Measurements from ENCODE around the gene CEP131. TPM values are rescaled to one million over a fixed set of nuclear protein-coding genes. Genes with fewer than 3 reads are reported as not detected.

CEP131 gene
- total RNA-seq, result 10 to 100 TPM; 23.2 to 28.0 TPM
- polyA plus RNA-seq (2013, experiment 1 of 2), result 30.3 TPM
- polyA plus RNA-seq (2013, experiment 2 of 2), result 24.0 TPM
- long read RNA-seq, experiment 1, partial matches to known transcripts, result 5 of 5 reads
- long read RNA-seq, experiment 1, other reads (novel, unspliced or antisense), result 0 of 5 reads
- long read RNA-seq, experiment 2, transcript CEP131-203 (26 exons, 3,543 nt), result major isoform, 7 of 33 reads
- long read RNA-seq, experiment 2, transcript CEP131-201 (26 exons, 3,673 nt), result minor isoform, 5 of 33 reads
- long read RNA-seq, experiment 2, partial matches to known transcripts, result 12 of 33 reads
- long read RNA-seq, experiment 2, other reads (novel, unspliced or antisense), result 9 of 33 reads
- long read RNA-seq, experiment 3, transcript CEP131-201 (26 exons, 3,673 nt), result minor isoform, 16 of 91 reads
- long read RNA-seq, experiment 3, transcript CEP131-203 (26 exons, 3,543 nt), result major isoform, 37 of 91 reads
- long read RNA-seq, experiment 3, partial matches to known transcripts, result 5 of 91 reads
- long read RNA-seq, experiment 3, other reads (novel, unspliced or antisense), result 32 of 91 reads
- long read RNA-seq, experiment 4, partial matches to known transcripts, result 2 of 2 reads
- long read RNA-seq, experiment 4, other reads (novel, unspliced or antisense), result 0 of 2 reads

DNA sequence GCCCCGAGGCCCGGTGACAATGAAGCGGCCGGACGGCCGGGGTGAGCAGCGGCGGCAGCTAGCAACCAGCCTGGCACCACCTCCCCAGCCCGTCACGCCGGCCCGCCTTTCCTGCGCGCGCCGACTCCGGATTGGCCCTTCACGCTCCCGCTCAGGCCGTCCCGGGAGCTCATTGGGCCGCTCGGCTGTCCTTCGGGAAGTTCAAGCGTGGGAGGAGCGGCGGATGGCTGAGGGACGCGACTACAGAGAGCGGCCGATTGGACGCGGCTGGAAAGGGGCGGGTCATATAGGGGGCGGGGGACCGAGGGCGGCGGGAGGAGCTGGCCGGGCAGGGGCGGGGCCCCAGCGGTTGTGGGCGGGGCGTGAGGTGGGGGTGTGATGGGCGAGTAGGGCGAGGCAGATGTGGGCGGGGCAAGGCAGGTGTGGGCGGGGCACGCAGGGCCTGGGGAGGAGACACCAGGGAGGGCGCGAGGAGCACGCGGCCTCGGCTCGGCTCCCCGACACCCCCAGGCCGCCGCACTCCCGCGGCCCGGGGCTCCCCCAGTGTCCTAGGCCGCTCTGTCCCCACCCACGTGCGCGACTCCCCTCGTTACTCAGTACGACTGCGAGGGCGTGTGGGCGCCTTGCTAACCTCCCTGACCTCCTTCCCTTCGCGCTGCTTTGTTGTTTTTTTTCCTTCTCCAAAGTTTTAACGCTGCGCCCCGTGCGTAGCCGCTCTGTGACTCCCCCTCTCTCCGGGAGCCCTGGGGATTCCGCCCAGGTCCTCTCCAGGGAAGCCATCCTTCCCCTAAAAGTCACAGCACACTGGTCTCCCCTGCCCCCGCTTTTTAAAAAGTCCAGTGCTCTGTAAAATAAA lies at the start of gene CEP131:
Gene CEP131 (minus strand): TSS at position 60 of the 856 bp plus-strand sequence. CDS start 2,909 bp downstream, outside the sequence.
- H3K36me3 Mint-ChIP-seq (ENCODE audit: low read depth), result peaks cover 5% of the 10 kb centered on the region
- peak; percentile 100 for DNase-seq
- H3K36me3 ChIP-seq (ENCODE audit: control insufficient read depth, insufficient read depth, low read length), result no peaks in the 10 kb centered on the region
- peak within 1 kb of the TSS; percentile 62 for H3K27ac Mint-ChIP-seq
- 2 to 3% methylated on average over 44 to 79 of the region's 79 CpGs for WGBS, 2 experiments (ENCODE audit: insufficient coverage in 1 of 2, insufficient read length in 1 of 2)
- H3K9me3 ChIP-seq (ENCODE audit: control insufficient read depth, low read length), result no peaks in the 10 kb centered on the region
- H3K4me1 ChIP-seq (ENCODE audit: control insufficient read depth, insufficient read depth, low read length), result peaks cover 9% of the 10 kb centered on the region
- peaks cover 16% of the 10 kb centered on the region for H3K4me1 Mint-ChIP-seq
- peaks cover 9% of the 10 kb centered on the region for H3K27me3 ChIP-seq (ENCODE audit: control insufficient read depth, insufficient read depth, low read length, poor library complexity, severe bottlenecking)
- peak within 1 kb of the TSS; percentile 49 for H3K9ac ChIP-seq (ENCODE audit: extremely low read depth, low read length, poor library complexity, severe bottlenecking)
- peak within 1 kb of the TSS; percentile 85 for H3K4me3 ChIP-seq (ENCODE audit: low read length)
- TF ChIP-seq, protein P1, sequence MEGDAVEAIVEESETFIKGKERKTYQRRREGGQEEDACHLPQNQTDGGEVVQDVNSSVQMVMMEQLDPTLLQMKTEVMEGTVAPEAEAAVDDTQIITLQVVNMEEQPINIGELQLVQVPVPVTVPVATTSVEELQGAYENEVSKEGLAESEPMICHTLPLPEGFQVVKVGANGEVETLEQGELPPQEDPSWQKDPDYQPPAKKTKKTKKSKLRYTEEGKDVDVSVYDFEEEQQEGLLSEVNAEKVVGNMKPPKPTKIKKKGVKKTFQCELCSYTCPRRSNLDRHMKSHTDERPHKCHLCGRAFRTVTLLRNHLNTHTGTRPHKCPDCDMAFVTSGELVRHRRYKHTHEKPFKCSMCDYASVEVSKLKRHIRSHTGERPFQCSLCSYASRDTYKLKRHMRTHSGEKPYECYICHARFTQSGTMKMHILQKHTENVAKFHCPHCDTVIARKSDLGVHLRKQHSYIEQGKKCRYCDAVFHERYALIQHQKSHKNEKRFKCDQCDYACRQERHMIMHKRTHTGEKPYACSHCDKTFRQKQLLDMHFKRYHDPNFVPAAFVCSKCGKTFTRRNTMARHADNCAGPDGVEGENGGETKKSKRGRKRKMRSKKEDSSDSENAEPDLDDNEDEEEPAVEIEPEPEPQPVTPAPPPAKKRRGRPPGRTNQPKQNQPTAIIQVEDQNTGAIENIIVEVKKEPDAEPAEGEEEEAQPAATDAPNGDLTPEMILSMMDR (conservative IDR thresholded peaks at IDR 0.05), result no peak
- H3K27ac ChIP-seq (ENCODE audit: low read depth, low read length), result no peak within 1 kb of the TSS
- H3K4me3 Mint-ChIP-seq, result peak within 1 kb of the TSS; percentile 66
- peaks cover 17% of the 10 kb centered on the region for H3K27me3 Mint-ChIP-seq (ENCODE audit: insufficient read depth)
- no peaks in the 10 kb centered on the region for H3K9me3 Mint-ChIP-seq

DNA sequence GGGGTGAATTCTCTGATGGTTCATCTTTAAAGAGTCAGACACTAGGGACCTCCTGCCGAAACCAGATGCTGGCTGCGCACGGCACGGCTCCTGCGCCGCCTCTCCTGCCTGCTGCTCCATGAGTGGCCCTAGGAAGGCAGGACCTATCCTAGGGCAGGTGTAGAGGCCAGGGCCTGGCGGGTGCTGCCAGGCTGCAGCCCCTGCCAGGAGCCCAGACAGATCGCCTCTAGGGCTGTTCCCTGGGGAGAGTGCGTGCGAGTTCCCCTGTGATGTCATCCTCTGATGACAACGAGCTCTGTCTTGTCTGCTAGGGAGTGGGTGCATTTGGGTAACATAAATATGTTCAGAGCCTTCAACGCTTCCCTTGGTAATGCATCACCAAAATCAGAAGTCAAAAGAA lies 48.5 kb upstream of the CEP131 start:
- no peak overlapping the region for H3K27ac ChIP-seq (ENCODE audit: low read depth, low read length)
- H3K9ac ChIP-seq (ENCODE audit: extremely low read depth, low read length, poor library complexity, severe bottlenecking), result no peak overlapping the region
- no peak overlapping the region for H3K4me3 Mint-ChIP-seq
- H3K4me1 Mint-ChIP-seq, result no peaks in the 10 kb centered on the region
- WGBS, 2 experiments (ENCODE audit: insufficient coverage in 1 of 2, insufficient read length in 1 of 2), result 92 to 97% methylated on average over 6 to 12 of the region's 12 CpGs
- H3K27ac Mint-ChIP-seq, result no peak overlapping the region
- TF ChIP-seq, protein P1 (conservative IDR thresholded peaks at IDR 0.05), result no peak
- DNase-seq, result no peak
- H3K36me3 ChIP-seq (ENCODE audit: control insufficient read depth, insufficient read depth, low read length), result peaks cover 28% of the 10 kb centered on the region
- no peaks in the 10 kb centered on the region for H3K27me3 ChIP-seq (ENCODE audit: control insufficient read depth, insufficient read depth, low read length, poor library complexity, severe bottlenecking)
- no peaks in the 10 kb centered on the region for H3K9me3 Mint-ChIP-seq
- H3K27me3 Mint-ChIP-seq (ENCODE audit: insufficient read depth), result no peaks in the 10 kb centered on the region
- no peak overlapping the region for H3K4me3 ChIP-seq (ENCODE audit: low read length)
- no peaks in the 10 kb centered on the region for H3K4me1 ChIP-seq (ENCODE audit: control insufficient read depth, insufficient read depth, low read length)
- H3K9me3 ChIP-seq (ENCODE audit: control insufficient read depth, low read length), result no peaks in the 10 kb centered on the region
- peaks cover 67% of the 10 kb centered on the region for H3K36me3 Mint-ChIP-seq (ENCODE audit: low read depth)

DNA sequence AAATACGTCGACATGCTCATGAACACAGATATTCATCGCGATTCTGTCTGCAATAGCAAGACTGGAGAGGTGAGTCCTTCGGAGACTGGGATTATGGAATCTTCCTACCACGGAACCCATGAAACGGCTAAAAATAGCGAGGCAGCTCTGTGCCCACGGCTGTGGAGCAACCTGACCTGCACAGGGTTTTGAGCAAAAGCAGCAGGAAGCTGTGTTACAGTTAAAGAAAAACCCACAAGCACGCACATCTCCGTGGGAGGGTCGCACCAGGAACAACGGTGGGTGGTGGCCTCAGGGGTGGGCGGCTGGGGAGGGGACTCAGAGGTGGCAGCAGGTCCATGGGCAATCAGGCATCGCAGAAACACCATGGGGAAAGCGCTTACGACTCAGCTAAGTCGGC lies 47.5 kb upstream of the CEP131 start:
- Histone ChIP-seq H3K27me3 (ENCODE audit: control insufficient read depth, insufficient read depth, low read length, poor library complexity, severe bottlenecking) (no peaks in the 10 kb centered on the region), H3K9me3 (ENCODE audit: control insufficient read depth, low read length) (no peaks in the 10 kb centered on the region), H3K36me3 (ENCODE audit: control insufficient read depth, insufficient read depth, low read length) (peaks cover 28% of the 10 kb centered on the region), H3K27ac (ENCODE audit: low read depth, low read length) (no peak overlapping the region), H3K4me1 (ENCODE audit: control insufficient read depth, insufficient read depth, low read length) (no peaks in the 10 kb centered on the region), H3K9ac (ENCODE audit: extremely low read depth, low read length, poor library complexity, severe bottlenecking) (no peak overlapping the region), H3K4me3 (ENCODE audit: low read length) (no peak overlapping the region)
- no peak for DNase-seq
- H3K4me1 Mint-ChIP-seq, result no peaks in the 10 kb centered on the region
- no peak overlapping the region for H3K4me3 Mint-ChIP-seq
- H3K36me3 Mint-ChIP-seq (ENCODE audit: low read depth), result peaks cover 69% of the 10 kb centered on the region
- TF ChIP-seq, protein P1 (conservative IDR thresholded peaks at IDR 0.05), result no peak
- H3K27ac Mint-ChIP-seq, result no peak overlapping the region
- WGBS, 2 experiments (ENCODE audit: insufficient coverage in 1 of 2, insufficient read length in 1 of 2), result 95 to 98% methylated on average over 18 of the region's 18 CpGs
- H3K9me3 Mint-ChIP-seq, result no peaks in the 10 kb centered on the region
- H3K27me3 Mint-ChIP-seq (ENCODE audit: insufficient read depth), result no peaks in the 10 kb centered on the region
